22Rv1 (cell line): ENCODE results near the gene RNH1.

Experiments used
- H3K27ac ChIP-seq: fragments of 450-650 bp; 2 replicates; pipeline ENCODE4 v1.5.1; 2017
- ZFX ChIP-seq: fragments of 450-650 bp; IDR thresholded peaks from 2 replicates; pipeline ENCODE4 v1.6.1; 2017; ENCODE audit warnings: antibody characterized with exemption, borderline replicate concordance
- TF ChIP-seq, protein P1 (sequence below): fragments of 450-650 bp; IDR thresholded peaks from 2 replicates; pipeline ENCODE4 v1.5.1; 2017; ENCODE audit warnings: mild to moderate bottlenecking

The RNH1 gene

DNA sequence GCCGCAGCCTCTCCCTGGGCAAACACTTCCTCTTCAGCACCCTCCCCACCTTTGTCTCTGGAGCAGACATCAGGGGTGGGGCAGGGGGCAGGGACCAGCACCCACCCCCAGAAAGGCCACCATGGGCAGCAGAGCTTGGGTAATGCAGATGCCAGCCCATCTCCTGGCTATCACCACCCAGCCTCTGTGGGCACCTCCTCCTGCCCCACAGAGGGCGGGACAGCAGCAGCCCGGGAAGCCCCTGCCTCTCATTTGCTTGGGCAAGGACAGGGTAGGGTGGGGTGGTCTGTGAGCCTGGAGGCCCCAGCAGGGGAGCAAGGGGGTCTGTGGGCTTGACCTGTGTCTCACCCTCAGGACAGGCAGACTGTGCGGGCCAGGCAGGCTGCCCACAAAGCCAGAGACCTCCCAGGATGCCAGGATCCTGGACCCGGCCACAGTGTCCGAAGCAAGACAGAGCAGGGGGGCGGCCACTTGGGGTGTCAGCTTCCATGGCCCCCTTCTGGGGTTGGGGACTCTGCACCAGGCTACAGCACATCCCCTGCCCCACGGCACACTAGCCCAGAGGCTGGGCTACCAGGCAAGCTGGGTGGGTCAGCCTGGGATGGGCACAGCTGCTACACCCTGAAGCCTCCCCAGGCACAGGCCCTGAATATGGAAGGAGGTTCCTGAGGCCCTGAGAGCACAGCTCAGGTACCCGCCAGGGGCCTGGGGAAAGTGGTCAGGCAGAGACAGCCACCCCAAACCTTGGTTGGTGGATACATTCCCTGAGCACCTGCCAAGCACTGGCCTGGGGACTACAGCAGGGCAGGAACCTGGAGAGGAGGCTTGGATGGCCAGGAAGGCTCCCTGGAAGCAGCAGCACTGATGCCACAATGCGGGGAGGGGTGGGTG is 4.5 kb downstream of the RNH1 start:
- H3K27ac ChIP-seq: no peak overlapping the region
- TF ChIP-seq, protein P1, sequence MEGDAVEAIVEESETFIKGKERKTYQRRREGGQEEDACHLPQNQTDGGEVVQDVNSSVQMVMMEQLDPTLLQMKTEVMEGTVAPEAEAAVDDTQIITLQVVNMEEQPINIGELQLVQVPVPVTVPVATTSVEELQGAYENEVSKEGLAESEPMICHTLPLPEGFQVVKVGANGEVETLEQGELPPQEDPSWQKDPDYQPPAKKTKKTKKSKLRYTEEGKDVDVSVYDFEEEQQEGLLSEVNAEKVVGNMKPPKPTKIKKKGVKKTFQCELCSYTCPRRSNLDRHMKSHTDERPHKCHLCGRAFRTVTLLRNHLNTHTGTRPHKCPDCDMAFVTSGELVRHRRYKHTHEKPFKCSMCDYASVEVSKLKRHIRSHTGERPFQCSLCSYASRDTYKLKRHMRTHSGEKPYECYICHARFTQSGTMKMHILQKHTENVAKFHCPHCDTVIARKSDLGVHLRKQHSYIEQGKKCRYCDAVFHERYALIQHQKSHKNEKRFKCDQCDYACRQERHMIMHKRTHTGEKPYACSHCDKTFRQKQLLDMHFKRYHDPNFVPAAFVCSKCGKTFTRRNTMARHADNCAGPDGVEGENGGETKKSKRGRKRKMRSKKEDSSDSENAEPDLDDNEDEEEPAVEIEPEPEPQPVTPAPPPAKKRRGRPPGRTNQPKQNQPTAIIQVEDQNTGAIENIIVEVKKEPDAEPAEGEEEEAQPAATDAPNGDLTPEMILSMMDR: no peak
- no peak for TF ChIP-seq ZFX

DNA sequence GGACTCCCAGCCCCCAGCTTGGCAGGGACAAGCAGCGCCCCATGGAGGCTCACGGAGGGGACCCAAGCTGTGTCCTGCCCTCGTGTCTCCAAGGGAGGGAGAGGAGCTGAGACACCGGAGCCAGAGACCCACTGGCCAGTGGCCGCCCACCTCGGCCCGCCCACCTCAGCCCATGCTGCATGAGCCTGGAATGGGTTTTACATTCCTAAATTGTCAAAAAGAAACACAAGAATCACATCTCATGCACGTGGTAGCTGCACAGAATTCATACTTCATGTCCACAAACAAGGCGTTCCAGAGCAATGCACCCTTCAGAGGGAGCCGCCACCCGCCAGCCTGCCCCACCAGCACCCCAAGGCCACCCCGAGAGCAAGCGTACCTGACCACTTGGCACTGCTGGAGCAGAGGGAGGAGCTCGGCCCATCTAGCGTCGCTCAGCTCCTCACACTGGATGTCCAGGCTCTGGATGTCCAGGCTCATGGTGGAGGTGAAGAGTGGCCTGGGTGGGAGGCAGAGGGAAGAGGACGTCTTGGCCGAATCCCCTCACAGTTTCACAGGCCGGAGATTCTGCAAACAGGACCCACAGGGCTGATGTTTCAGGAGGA is 5.3 kb downstream of the RNH1 start:
- no peak overlapping the region for H3K27ac ChIP-seq
- TF ChIP-seq, protein P1: no peak
- no peak for TF ChIP-seq ZFX

DNA sequence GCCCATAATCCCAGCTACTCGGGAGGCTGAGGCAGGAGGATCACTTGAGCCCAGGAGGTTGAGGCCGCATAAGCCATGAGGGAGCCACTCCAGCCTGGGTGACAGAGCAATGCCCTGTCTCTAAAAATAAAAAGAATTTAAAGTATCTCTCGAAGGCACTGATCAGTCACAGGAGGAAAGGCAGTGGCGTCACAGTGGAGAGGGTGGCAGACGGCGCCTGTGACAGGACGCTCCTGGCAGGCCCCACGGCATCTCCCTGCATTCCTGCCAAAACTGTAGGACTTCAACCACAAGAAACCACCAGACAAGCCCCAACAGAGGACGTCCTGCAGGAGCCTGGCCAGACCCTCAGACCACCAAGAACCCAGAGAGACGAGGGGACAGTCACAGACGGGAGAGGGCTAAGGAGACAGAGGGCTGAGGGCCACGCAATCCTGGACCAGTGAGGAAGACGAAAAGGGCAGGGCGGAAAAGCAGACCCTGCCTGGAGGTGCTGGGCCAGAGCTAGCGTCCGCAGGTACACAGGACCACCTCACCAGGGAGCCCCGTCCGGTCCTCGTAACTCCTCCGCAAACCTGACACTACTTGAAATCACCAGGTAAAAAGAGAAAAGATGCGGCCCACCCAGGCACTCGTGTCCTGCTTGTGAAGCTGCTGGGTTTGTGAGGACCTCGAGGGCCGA is 5.9 kb downstream of the RNH1 start:
- no peak overlapping the region for H3K27ac ChIP-seq
- no peak for TF ChIP-seq ZFX
- TF ChIP-seq, protein P1: no peak

DNA sequence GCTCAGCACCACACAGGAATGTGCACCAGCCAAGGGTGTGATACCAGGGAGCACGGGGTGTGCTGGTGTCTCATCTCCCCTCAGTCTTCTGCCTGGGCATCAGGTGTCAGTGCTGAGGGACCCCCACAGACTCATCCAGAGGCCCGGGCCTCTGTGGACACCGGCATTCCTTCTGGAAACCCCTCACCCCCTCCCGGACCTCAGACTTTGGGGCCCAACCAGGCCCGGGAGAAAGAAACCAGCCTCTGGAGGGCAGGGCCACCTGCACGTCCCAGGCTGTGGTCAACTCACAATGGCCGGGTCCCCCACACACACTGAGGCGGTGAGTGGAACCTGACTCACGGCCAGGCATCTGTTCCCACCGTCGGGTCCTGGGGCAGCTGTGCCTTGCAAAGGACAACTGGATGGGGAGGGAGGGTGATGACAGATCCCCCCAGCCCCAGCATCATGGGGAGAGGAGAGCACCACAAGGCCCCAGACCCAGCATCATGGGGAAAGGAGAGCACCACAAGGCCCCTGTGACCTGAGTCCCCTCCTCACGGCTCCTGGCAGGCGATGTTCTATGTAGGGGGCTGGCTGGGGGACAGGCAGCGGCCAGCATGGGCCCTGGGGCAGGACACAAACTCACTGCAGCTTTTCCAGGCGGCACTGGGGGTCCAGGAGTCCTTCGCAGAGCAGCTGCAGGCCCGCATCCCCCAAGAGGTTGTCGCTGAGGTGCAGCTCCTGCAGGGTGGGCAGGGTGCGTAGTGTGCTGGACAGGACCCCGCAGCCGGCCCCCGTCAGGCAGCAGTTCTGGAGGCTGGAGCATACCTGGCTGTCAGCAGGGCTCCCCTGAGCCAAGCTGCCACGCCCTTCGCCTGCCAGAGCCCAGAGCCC is 7.6 kb downstream of the RNH1 start:
- no peak overlapping the region for H3K27ac ChIP-seq
- TF ChIP-seq, protein P1: no peak
- no peak for TF ChIP-seq ZFX

DNA sequence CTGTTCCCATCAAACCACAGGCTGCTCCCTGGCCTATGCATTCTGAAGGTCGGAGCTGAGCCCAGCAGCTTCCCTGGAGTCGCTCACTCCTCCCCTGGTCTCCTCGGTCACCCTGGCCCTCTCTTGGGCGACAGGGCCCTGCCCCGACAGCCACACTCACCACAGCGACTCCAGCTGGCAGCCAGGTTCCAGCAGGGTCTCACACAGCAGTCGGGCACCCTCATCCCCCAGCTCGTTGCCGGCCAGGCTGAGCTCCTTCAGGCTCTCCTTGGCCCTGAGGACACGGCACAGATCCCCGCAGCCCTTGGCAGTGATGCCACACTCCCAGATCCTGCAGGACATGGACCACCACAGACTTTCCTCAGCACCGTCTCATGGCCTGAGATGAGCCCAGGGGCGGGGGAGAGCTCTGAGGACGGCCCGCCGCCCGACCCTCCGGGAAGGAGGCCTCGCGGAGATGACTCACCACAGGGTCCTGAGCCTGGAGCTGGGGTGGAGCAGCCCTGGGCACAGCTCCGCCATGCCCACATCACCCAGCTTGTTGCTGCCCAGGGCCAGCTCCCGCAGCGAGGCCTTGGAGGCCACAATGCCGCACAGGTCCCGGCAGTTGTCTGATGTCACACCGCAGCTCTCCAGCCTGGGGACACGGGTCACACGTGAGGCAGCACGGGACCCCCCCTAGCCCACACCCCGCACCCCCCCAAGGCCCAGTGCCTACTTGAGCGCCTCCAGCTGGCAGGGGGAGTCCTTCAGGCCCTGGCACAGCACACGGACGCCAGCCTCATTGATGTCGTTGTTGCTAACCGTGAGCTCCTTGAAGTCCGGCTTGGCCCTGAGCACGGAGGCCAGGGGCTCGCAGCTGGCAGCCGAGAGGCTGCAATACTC is 8.5 kb downstream of the RNH1 start:
- TF ChIP-seq, protein P1: no peak
- TF ChIP-seq ZFX: no peak
- no peak overlapping the region for H3K27ac ChIP-seq
